Measurements from ENCODE around the gene GJC1. TPM values are rescaled to one million over a fixed set of nuclear protein-coding genes. Genes with fewer than 3 reads are reported as not detected.

GJC1 gene
- total and polyA plus RNA-seq, 5 donors, result 20.8 to 64.0 (median 44.9) TPM

GRCh38 chr17:44797802-44798201 is 32.3 kb downstream of the GJC1 start:
- intact Hi-C loops (cut with DNase I), result no loop called here
- Histone ChIP-seq H3K9me3 (ENCODE audit: control insufficient read depth, low read length) (no peaks in the 10 kb centered on the region), H3K4me3 (ENCODE audit: low read length) (no peak overlapping the region), H3K27ac (ENCODE audit: low read length) (peak overlapping the region; percentile 98), H3K4me1 (ENCODE audit: control insufficient read depth, insufficient read depth, low read length) (peaks cover 11% of the 10 kb centered on the region), H3K27me3 (ENCODE audit: control insufficient read depth, insufficient read depth) (no peaks in the 10 kb centered on the region)
- ATAC-seq (peak; percentile 28 to 68), DNase-seq (peak in 1 of 3 donors; percentile 42)
- 68% methylated on average over 11 of the region's 11 CpGs for WGBS

- ATAC-seq, result no peak
- Histone ChIP-seq H3K27me3 (ENCODE audit: control insufficient read depth, insufficient read depth) (no peaks in the 10 kb centered on the region), H3K9me3 (ENCODE audit: control insufficient read depth, low read length) (no peaks in the 10 kb centered on the region), H3K4me1 (ENCODE audit: control insufficient read depth, insufficient read depth, low read length) (peaks cover 11% of the 10 kb centered on the region), H3K4me3 (ENCODE audit: low read length) (no peak overlapping the region), H3K27ac (ENCODE audit: low read length) (peak overlapping the region; percentile 39)
- 94% methylated on average over 9 of the region's 9 CpGs for WGBS
- intact Hi-C loops (cut with DNase I), result no loop called here
- peak in 1 of 3 donors; percentile 18 for DNase-seq
Measured at GRCh38 chr17:44796731-44797130, 33.4 kb downstream of the GJC1 start.

GRCh38 chr17:44795928-44796327 is 34.2 kb downstream of the GJC1 start:
- Histone ChIP-seq H3K4me3 (ENCODE audit: low read length) (no peak overlapping the region), H3K27me3 (ENCODE audit: control insufficient read depth, insufficient read depth) (no peaks in the 10 kb centered on the region), H3K9me3 (ENCODE audit: control insufficient read depth, low read length) (no peaks in the 10 kb centered on the region), H3K27ac (ENCODE audit: low read length) (peak overlapping the region; percentile 95), H3K4me1 (ENCODE audit: control insufficient read depth, insufficient read depth, low read length) (peaks cover 11% of the 10 kb centered on the region)
- peak in 1 of 3 donors; percentile 35 for DNase-seq
- WGBS, result 70% methylated on average over 10 of the region's 10 CpGs
- intact Hi-C loops (cut with DNase I), result no loop called here
- ATAC-seq, result peak in 1 of 2 donors; percentile 4

GRCh38 chr17:44795421-44795820 is 34.7 kb downstream of the GJC1 start:
- peak overlapping the region; percentile 95 for H3K27ac ChIP-seq (ENCODE audit: low read length)
- no peak for DNase-seq
- H3K4me3 ChIP-seq (ENCODE audit: low read length), result no peak overlapping the region
- no peaks in the 10 kb centered on the region for H3K9me3 ChIP-seq (ENCODE audit: control insufficient read depth, low read length)
- H3K27me3 ChIP-seq (ENCODE audit: control insufficient read depth, insufficient read depth), result no peaks in the 10 kb centered on the region
- no peak for ATAC-seq
- 79% methylated on average over 9 of the region's 9 CpGs for WGBS
- intact Hi-C loops (cut with DNase I), result no loop called here
- H3K4me1 ChIP-seq (ENCODE audit: control insufficient read depth, insufficient read depth, low read length), result peaks cover 11% of the 10 kb centered on the region

GRCh38 chr17:44794851-44795413 is 35.2 kb downstream of the GJC1 start:
- peak in 1 of 3 donors; percentile 36 for DNase-seq
- WGBS, result 35% methylated on average over 10 of the region's 10 CpGs
- ATAC-seq, result peak; percentile 30 to 66
- Histone ChIP-seq H3K27ac (ENCODE audit: low read length) (peak overlapping the region; percentile 99), H3K9me3 (ENCODE audit: control insufficient read depth, low read length) (no peaks in the 10 kb centered on the region), H3K4me3 (ENCODE audit: low read length) (no peak overlapping the region), H3K27me3 (ENCODE audit: control insufficient read depth, insufficient read depth) (no peaks in the 10 kb centered on the region), H3K4me1 (ENCODE audit: control insufficient read depth, insufficient read depth, low read length) (peaks cover 11% of the 10 kb centered on the region)
- intact Hi-C loops (cut with DNase I), result no loop called here

GRCh38 chr17:44793885-44794842 is 35.9 kb downstream of the GJC1 start:
- DNase-seq, result peak in 2 of 3 donors; percentile 42 to 43
- peak; percentile 41 to 45 for ATAC-seq
- peaks cover 11% of the 10 kb centered on the region for H3K4me1 ChIP-seq (ENCODE audit: control insufficient read depth, insufficient read depth, low read length)
- peak overlapping the region; percentile 99 for H3K27ac ChIP-seq (ENCODE audit: low read length)
- H3K27me3 ChIP-seq (ENCODE audit: control insufficient read depth, insufficient read depth), result no peaks in the 10 kb centered on the region
- WGBS, result 29% methylated on average over 18 of the region's 18 CpGs
- H3K9me3 ChIP-seq (ENCODE audit: control insufficient read depth, low read length), result no peaks in the 10 kb centered on the region
- no peak overlapping the region for H3K4me3 ChIP-seq (ENCODE audit: low read length)
- intact Hi-C loops (cut with DNase I), result no loop called here

- DNase-seq (no peak), ATAC-seq (no peak)
- no peaks in the 10 kb centered on the region for H3K27me3 ChIP-seq (ENCODE audit: control insufficient read depth, insufficient read depth)
- no peak overlapping the region for H3K27ac ChIP-seq (ENCODE audit: low read length)
- H3K4me1 ChIP-seq (ENCODE audit: control insufficient read depth, insufficient read depth, low read length), result peaks cover 11% of the 10 kb centered on the region
- intact Hi-C loops (cut with DNase I), result no loop called here
- no peaks in the 10 kb centered on the region for H3K9me3 ChIP-seq (ENCODE audit: control insufficient read depth, low read length)
- WGBS, result 81% methylated on average over 1 of the region's 1 CpG
- no peak overlapping the region for H3K4me3 ChIP-seq (ENCODE audit: low read length)
Measured at GRCh38 chr17:44792276-44792675, 37.8 kb downstream of the GJC1 start.

GRCh38 chr17:44788139-44788538 is 41.9 kb downstream of the GJC1 start:
- ATAC-seq, result no peak
- Histone ChIP-seq H3K4me3 (ENCODE audit: low read length) (no peak overlapping the region), H3K27ac (ENCODE audit: low read length) (no peak overlapping the region), H3K27me3 (ENCODE audit: control insufficient read depth, insufficient read depth) (no peaks in the 10 kb centered on the region), H3K4me1 (ENCODE audit: control insufficient read depth, insufficient read depth, low read length) (no peaks in the 10 kb centered on the region), H3K9me3 (ENCODE audit: control insufficient read depth, low read length) (no peaks in the 10 kb centered on the region)
- WGBS, result 79% methylated on average over 7 of the region's 7 CpGs
- peak in 2 of 3 donors; percentile 24 to 46 for DNase-seq
- intact Hi-C loops (cut with DNase I), result no loop called here

- Histone ChIP-seq H3K9me3 (ENCODE audit: control insufficient read depth, low read length) (no peaks in the 10 kb centered on the region), H3K4me3 (ENCODE audit: low read length) (no peak overlapping the region), H3K4me1 (ENCODE audit: control insufficient read depth, insufficient read depth, low read length) (peaks cover 6% of the 10 kb centered on the region), H3K27ac (ENCODE audit: low read length) (peak overlapping the region; percentile 90), H3K27me3 (ENCODE audit: control insufficient read depth, insufficient read depth) (no peaks in the 10 kb centered on the region)
- 59% methylated on average over 15 of the region's 15 CpGs for WGBS
- DNase-seq (peak in 2 of 3 donors; percentile 56 to 58), ATAC-seq (peak; percentile 6 to 40)
- intact Hi-C loops (cut with DNase I), result no loop called here
Measured at GRCh38 chr17:44787271-44787940, 42.7 kb downstream of the GJC1 start.

GRCh38 chr17:44786551-44787081 is 43.5 kb downstream of the GJC1 start:
- no peaks in the 10 kb centered on the region for H3K27me3 ChIP-seq (ENCODE audit: control insufficient read depth, insufficient read depth)
- DNase-seq (peak; percentile 54 to 88 (median 80)), ATAC-seq (peak; percentile 61 to 74)
- peaks cover 6% of the 10 kb centered on the region for H3K4me1 ChIP-seq (ENCODE audit: control insufficient read depth, insufficient read depth, low read length)
- H3K4me3 ChIP-seq (ENCODE audit: low read length), result no peak overlapping the region
- WGBS, result 19% methylated on average over 16 of the region's 16 CpGs
- intact Hi-C loops (cut with DNase I), result no loop called here
- H3K9me3 ChIP-seq (ENCODE audit: control insufficient read depth, low read length), result no peaks in the 10 kb centered on the region
- H3K27ac ChIP-seq (ENCODE audit: low read length), result peak overlapping the region; percentile 90
